Upper lobe of left lung (tissue), 6 donors: ENCODE data around the gene ELK1. TPM values are rescaled to one million over a fixed set of nuclear protein-coding genes. Genes with fewer than 3 reads are reported as not detected.

Experiments
- ATAC-seq, 2 donors: fragments of 200-7000 bp; cut with Tn5 transposase; one replicate each; pipeline ENCODE4 v1.9.1; 2022; ENCODE audit warnings: mild to moderate bottlenecking in 2 of 2, moderate library complexity in 2 of 2; ENCODE audit not compliant: low FRiP score in 2 of 2
- DNase-seq, 2 donors: peaks; one replicate each; pipeline ENCODE4 v3.0.0-alpha.2; 2019 to 2020
- H3K27ac ChIP-seq, 4 donors: fragments of 200-600 bp; sonication (generic); one replicate each; pipeline ENCODE4 v1.5.1; 2016 to 2019
- H3K27me3 ChIP-seq, 4 donors: fragments of 200-600 bp; sonication (generic); one replicate each; pipeline ENCODE4 v1.5.1; 2017 to 2019
- H3K36me3 ChIP-seq, 4 donors: fragments of 200-600 bp; sonication (generic); one replicate each; pipeline ENCODE4 v1.5.1; 2016 to 2019
- H3K4me1 ChIP-seq, 4 donors: fragments of 200-600 bp; sonication (generic); one replicate each; pipeline ENCODE4 v1.5.1; 2018 to 2019
- H3K4me3 ChIP-seq, 4 donors: fragments of 200-600 bp; sonication (generic); one replicate each; pipeline ENCODE4 v1.5.1; 2017 to 2019; ENCODE audit warnings: mild to moderate bottlenecking in 2 of 4, moderate library complexity in 1 of 4
- H3K9me3 ChIP-seq, 4 donors: fragments of 200-600 bp; sonication (generic); one replicate each; pipeline ENCODE4 v1.5.1; 2018 to 2019
- EP300 ChIP-seq, 4 donors: sonication (generic); formaldehyde crosslinking; IDR thresholded peaks; one replicate each; pipeline ENCODE4 v1.5.1; 2017; ENCODE audit warnings: antibody characterized with exemption in 4 of 4, control low read depth in 2 of 4
- POLR2A ChIP-seq, 4 donors: fragments of 450-650 bp; IDR thresholded peaks; one replicate each; pipeline ENCODE4 v1.5.1; 2016 to 2017; ENCODE audit warnings: antibody characterized with exemption in 4 of 4, mild to moderate bottlenecking in 2 of 4
- POLR2AphosphoS5 ChIP-seq, 2 donors: sonication (generic); formaldehyde crosslinking; IDR thresholded peaks; one replicate each; pipeline ENCODE4 v1.5.1; 2017; ENCODE audit warnings: antibody characterized with exemption in 2 of 2
- WGBS, 2 donors: methylation state at CpG; one replicate each; pipeline ENCODE4 v1.1.5; 2017 to 2018; 5-methylcytosine and 5-hydroxymethylcytosine counted together
- total RNA-seq, 6 donors: library from RNA; depleted of rRNA in 4 of 6; stranded (reverse); fragments of >200 nt in 4 of 6; gene quantifications; one replicate each; pipeline versions ENCODE4 v1.1.0 to v1.2.1, GENCODE V29; 2016 to 2021
- TF ChIP-seq, protein P1 (sequence below), 6 experiments: fragments of 450-650 bp in 4 of 6; fragments of 200-600 bp in 2 of 6; sonication (generic) in 2 of 6; IDR thresholded peaks; one replicate each; pipeline ENCODE4 v1.5.1; 2016 to 2019; ENCODE audit warnings: antibody characterized with exemption in 6 of 6
- donor health status: DM: no; HTN: no; CAD: no; lungs with moderate emphysema.
- donor health status: DM: no; HTN: yes; CAD: no; lungs with severe emphysema.

ELK1 gene
- total RNA-seq, 6 donors from 2014 or later: 11.5 to 30.4 (median 21.5) TPM

DNA sequence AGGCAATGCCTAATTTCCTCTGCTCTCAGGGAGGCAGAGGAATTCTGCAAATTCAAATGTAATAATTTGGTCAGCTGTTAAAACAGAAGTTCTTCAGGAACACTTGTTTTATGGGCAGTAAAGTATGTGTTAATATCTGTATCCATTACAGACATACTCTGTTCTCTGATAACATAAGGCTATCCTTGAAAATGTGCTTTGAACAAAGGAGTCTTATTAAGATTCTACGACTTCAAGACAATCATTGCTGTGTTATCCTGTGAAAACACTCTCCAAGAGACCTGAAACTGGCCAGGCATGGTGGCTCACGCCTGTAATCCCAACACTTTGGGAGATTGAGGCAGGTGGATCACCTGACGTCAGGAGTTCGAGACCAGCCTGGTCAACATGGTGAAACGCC lies 18.7 kb downstream of the ELK1 start:
- WGBS, 2 donors: 84 to 89% methylated on average over 5 of the region's 5 CpGs
- Histone ChIP-seq H3K27ac (no peak overlapping the region), H3K36me3 (peaks cover 0 to 17% (median 0%) of the 10 kb centered on the region in 4 donors), H3K4me3 (no peak overlapping the region), H3K27me3 (no peaks in the 10 kb centered on the region), H3K9me3 (no peaks in the 10 kb centered on the region), H3K4me1 (peaks cover 0 to 8% (median 0%) of the 10 kb centered on the region in 4 donors)
- no peak for ATAC-seq
- no peak for TF ChIP-seq POLR2A (IDR thresholded peaks at IDR 0.05)
- TF ChIP-seq, protein P1, sequence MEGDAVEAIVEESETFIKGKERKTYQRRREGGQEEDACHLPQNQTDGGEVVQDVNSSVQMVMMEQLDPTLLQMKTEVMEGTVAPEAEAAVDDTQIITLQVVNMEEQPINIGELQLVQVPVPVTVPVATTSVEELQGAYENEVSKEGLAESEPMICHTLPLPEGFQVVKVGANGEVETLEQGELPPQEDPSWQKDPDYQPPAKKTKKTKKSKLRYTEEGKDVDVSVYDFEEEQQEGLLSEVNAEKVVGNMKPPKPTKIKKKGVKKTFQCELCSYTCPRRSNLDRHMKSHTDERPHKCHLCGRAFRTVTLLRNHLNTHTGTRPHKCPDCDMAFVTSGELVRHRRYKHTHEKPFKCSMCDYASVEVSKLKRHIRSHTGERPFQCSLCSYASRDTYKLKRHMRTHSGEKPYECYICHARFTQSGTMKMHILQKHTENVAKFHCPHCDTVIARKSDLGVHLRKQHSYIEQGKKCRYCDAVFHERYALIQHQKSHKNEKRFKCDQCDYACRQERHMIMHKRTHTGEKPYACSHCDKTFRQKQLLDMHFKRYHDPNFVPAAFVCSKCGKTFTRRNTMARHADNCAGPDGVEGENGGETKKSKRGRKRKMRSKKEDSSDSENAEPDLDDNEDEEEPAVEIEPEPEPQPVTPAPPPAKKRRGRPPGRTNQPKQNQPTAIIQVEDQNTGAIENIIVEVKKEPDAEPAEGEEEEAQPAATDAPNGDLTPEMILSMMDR (IDR thresholded peaks at IDR 0.05): no peak
- TF ChIP-seq EP300 (IDR thresholded peaks at IDR 0.05): no peak
- TF ChIP-seq POLR2AphosphoS5 (IDR thresholded peaks at IDR 0.05): no peak
- no peak for DNase-seq

GRCh38 chrX:47629419-47630200 lies 20.8 kb downstream of the ELK1 start, which contains the start of gene CFP:
Gene CFP, minus strand, starts transcription at chrX:47629930. Its CDS starts 86 bp downstream, at chrX:47629844.
- TF ChIP-seq EP300 (IDR thresholded peaks at IDR 0.05): no peak
- TF ChIP-seq, protein P1 (IDR thresholded peaks at IDR 0.05): no peak
- no peak for TF ChIP-seq POLR2A (IDR thresholded peaks at IDR 0.05)
- TF ChIP-seq POLR2AphosphoS5 (IDR thresholded peaks at IDR 0.05): no peak
- Histone ChIP-seq H3K4me1 (peaks cover 0 to 8% (median 0%) of the 10 kb centered on the region in 4 donors), H3K4me3 (peak within 1 kb of the TSS in 3 of 4 donors; percentile 20 to 39 (median 22)), H3K36me3 (peaks cover 0 to 3% (median 0%) of the 10 kb centered on the region in 4 donors), H3K27me3 (no peaks in the 10 kb centered on the region), H3K27ac (peak within 1 kb of the TSS in 3 of 4 donors; percentile 68 to 78 (median 73)), H3K9me3 (no peaks in the 10 kb centered on the region)
- peak in 1 of 2 donors; percentile 57 for ATAC-seq
- WGBS, 2 donors: 27 to 70% methylated on average over 5 to 13 of the region's 14 CpGs
- peak in 1 of 2 donors; percentile 18 for DNase-seq

DNA sequence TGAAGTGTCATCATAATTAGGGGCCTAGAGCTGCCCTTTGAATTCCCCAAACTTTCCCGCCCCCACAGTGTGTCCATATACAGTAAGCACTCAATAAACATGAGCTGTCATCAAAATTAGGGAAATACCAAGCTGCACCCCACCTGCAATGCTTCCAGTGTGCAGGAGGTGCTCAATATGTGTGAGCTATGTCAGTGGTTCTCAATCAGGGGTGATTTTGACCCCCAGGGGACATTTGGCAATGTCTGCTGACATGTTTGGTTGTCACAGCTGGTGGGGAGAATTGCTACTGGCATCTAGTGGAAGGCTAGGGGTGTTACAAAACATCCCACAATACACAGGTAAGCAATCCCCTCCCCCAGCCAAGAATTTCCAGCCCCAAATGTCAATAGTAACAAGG lies 21.4 kb downstream of the ELK1 start:
- no peaks in the 10 kb centered on the region for H3K27me3 ChIP-seq
- no peak for TF ChIP-seq EP300 (IDR thresholded peaks at IDR 0.05)
- TF ChIP-seq POLR2A (IDR thresholded peaks at IDR 0.05): no peak
- TF ChIP-seq POLR2AphosphoS5 (IDR thresholded peaks at IDR 0.05): no peak
- TF ChIP-seq, protein P1 (IDR thresholded peaks at IDR 0.05): no peak
- peak overlapping the region in 3 of 4 donors; percentile 68 to 78 (median 73) for H3K27ac ChIP-seq
- H3K4me1 ChIP-seq: peaks cover 0 to 9% (median under 1%) of the 10 kb centered on the region in 4 donors
- no peaks in the 10 kb centered on the region for H3K9me3 ChIP-seq
- ATAC-seq: no peak
- H3K36me3 ChIP-seq: peaks cover 0 to 3% (median 0%) of the 10 kb centered on the region in 4 donors
- H3K4me3 ChIP-seq: peak overlapping the region in 1 of 4 donors; percentile 39
- no peak for DNase-seq
- 81% methylated on average over 1 of the region's 1 CpG; no CpG with 5 or more reads in 1 of the 2 donors for WGBS, 2 donors

- peaks cover 0 to 3% (median 0%) of the 10 kb centered on the region in 4 donors for H3K36me3 ChIP-seq
- H3K4me1 ChIP-seq: peaks cover 0 to 11% (median 1%) of the 10 kb centered on the region in 4 donors
- no peak for DNase-seq
- no peak overlapping the region for H3K4me3 ChIP-seq
- TF ChIP-seq POLR2AphosphoS5 (IDR thresholded peaks at IDR 0.05): no peak
- 95% methylated on average over 2 of the region's 2 CpGs; no CpG with 5 or more reads in 1 of the 2 donors for WGBS, 2 donors
- no peak overlapping the region for H3K27ac ChIP-seq
- no peaks in the 10 kb centered on the region for H3K9me3 ChIP-seq
- H3K27me3 ChIP-seq: peaks cover 0 to 3% (median 0%) of the 10 kb centered on the region in 4 donors
- ATAC-seq: no peak
These were observed 25.0 kb downstream of the ELK1 start for GRCh38 chrX:47625365-47625764.

GRCh38 chrX:47623540-47624027 lies 26.8 kb downstream of the ELK1 start:
- Histone ChIP-seq H3K27me3 (peaks cover 0 to 3% (median 0%) of the 10 kb centered on the region in 4 donors), H3K4me1 (peaks cover 0 to 14% (median 3%) of the 10 kb centered on the region in 4 donors), H3K27ac (no peak overlapping the region), H3K4me3 (peak overlapping the region in 3 of 4 donors; percentile 7 to 33 (median 28)), H3K9me3 (peaks cover 0 to 6% (median 0%) of the 10 kb centered on the region in 4 donors), H3K36me3 (peaks cover 0 to 3% (median 0%) of the 10 kb centered on the region in 4 donors)
- WGBS, 2 donors: 0 to 51% methylated on average over 2 to 35 of the region's 35 CpGs
- DNase-seq (peak; percentile 52 to 81), ATAC-seq (peak in 1 of 2 donors; percentile 72)
- TF ChIP-seq EP300 (IDR thresholded peaks at IDR 0.05) (no peak), POLR2AphosphoS5 (IDR thresholded peaks at IDR 0.05) (no peak), POLR2A (IDR thresholded peaks at IDR 0.05) (no peak)
- TF ChIP-seq, protein P1 (IDR thresholded peaks at IDR 0.05): no peak
